ENCODE results near the gene C16orf92.

Gene C16orf92

DNA sequence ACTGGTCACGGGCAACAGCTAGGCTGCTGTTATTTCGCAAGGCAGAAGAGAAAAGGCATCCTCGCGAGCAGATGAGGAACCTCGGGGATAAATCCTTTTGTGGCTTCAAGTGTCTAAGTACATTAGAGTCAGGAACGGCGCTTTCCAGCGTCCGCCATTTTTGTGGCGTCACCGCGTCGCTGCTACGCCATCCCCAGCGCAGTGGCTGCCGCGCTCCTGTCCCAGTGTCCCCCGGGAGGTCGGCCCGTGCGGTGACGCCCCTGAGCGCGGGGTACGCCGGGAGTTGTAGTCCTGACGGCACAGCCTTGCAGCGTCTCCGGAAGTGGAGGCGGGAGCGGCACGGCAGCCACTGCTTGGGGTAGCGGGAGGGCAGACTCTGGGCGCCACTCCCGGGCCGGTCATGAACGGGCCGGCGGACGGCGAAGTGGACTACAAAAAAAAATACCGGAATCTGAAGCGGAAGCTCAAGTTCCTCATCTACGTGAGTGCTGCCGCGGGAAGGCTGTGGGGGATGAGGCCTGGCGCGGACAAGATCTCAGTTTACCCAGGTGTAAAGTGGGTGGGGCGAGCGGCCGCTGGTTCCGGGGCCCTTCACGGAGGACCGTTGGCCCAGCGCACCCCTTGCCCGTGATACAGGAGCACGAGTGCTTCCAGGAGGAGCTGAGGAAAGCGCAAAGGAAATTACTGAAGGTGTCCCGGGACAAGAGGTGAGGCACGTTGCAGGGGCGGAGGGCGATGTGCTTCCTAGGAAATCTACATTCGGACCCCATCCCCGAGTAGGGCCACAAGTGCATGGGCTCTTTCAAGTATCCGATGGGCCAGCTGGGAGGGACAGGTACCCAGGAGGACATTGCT lies 26.9 kb upstream of the C16orf92 start, which contains the start of gene INO80E:
TSS of gene INO80E (plus strand) at position 331 of the 855 bp plus-strand sequence. CDS start at position 401, 70 bp downstream.
- Histone ChIP-seq H3K4me3 (ENCODE audit: low read length in 2 of 2) (peak within 1 kb of the TSS; percentile 92 to 97), H3K36me3 (ENCODE audit: control insufficient read depth in 2 of 2, insufficient read depth in 2 of 2, low read length in 2 of 2) (peaks cover 16 to 19% of the 10 kb centered on the region in 2 donors), H3K9ac (ENCODE audit: low read depth in 1 of 2, low read length in 2 of 2) (peak within 1 kb of the TSS; percentile 91 to 98), H3K27me3 (ENCODE audit: control insufficient read depth in 2 of 2, insufficient read depth in 2 of 2, low read length in 2 of 2) (no peaks in the 10 kb centered on the region), H3K27ac (ENCODE audit: low read depth in 2 of 2, low read length in 2 of 2) (peak within 1 kb of the TSS; percentile 88 to 96), H3K4me1 (ENCODE audit: control insufficient read depth in 2 of 2, insufficient read depth in 2 of 2, low read length in 2 of 2) (peaks cover 17 to 18% of the 10 kb centered on the region in 2 donors), H3K9me3 (ENCODE audit: control insufficient read depth in 2 of 2, low read length in 2 of 2) (no peaks in the 10 kb centered on the region)

DNA sequence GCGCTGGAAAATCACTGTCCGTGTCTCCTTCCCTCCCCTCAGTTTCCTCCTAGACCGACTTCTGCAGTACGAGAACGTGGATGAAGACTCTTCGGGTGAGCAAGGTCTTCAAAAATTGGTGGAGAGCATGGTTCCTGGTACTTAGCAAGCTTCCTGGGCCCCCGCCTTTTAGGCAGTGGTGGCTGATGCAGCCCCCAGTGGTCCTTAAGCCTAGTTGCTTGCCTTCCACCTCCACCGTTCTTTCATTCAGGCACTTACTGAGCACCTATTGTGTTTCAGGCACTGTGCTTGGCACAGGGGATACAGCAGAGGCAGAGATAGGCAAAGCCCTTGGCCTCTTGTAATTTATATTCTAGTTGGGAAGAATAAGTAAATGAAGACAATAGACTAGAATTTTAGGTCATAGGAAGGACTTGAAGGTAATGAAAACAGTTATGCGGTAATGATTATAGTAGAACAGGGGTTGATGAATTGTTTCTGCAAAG lies 26.2 kb upstream of the C16orf92 start:
- Histone ChIP-seq H3K27ac (ENCODE audit: low read depth in 2 of 2, low read length in 2 of 2) (peak overlapping the region in 1 of 2 donors; percentile 72), H3K9me3 (ENCODE audit: control insufficient read depth in 2 of 2, low read length in 2 of 2) (no peaks in the 10 kb centered on the region), H3K4me3 (ENCODE audit: low read length in 2 of 2) (peak overlapping the region; percentile 92 to 97), H3K36me3 (ENCODE audit: control insufficient read depth in 2 of 2, insufficient read depth in 2 of 2, low read length in 2 of 2) (peaks cover 14 to 22% of the 10 kb centered on the region in 2 donors), H3K4me1 (ENCODE audit: control insufficient read depth in 2 of 2, insufficient read depth in 2 of 2, low read length in 2 of 2) (peaks cover 17 to 18% of the 10 kb centered on the region in 2 donors), H3K27me3 (ENCODE audit: control insufficient read depth in 2 of 2, insufficient read depth in 2 of 2, low read length in 2 of 2) (no peaks in the 10 kb centered on the region), H3K9ac (ENCODE audit: low read depth in 1 of 2, low read length in 2 of 2) (peak overlapping the region; percentile 91)

DNA sequence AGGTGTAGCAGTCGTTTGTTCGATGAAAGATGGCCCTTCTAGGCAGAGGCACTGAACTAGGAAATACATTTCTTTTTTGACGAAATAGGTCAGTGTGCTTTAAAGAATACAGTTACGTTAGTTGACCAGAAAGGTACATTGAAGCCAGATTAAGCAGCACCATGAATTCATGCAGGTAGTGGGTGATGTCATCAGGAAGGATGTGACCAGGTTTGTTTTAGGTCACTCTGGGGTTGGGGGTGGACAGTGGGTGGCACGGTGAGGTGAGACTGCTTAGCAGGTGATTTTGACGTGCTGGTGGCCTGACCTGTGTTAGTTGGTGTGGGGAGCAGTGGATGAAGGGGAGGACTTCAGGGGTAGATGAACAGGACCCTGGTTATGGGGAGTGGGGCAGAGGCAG lies 23.4 kb upstream of the C16orf92 start:
- H3K27ac ChIP-seq (ENCODE audit: low read depth in 2 of 2, low read length in 2 of 2), result no peak overlapping the region
- H3K27me3 ChIP-seq (ENCODE audit: control insufficient read depth in 2 of 2, insufficient read depth in 2 of 2, low read length in 2 of 2), result no peaks in the 10 kb centered on the region
- H3K9me3 ChIP-seq (ENCODE audit: control insufficient read depth in 2 of 2, low read length in 2 of 2), result no peaks in the 10 kb centered on the region
- H3K4me3 ChIP-seq (ENCODE audit: low read length in 2 of 2), result no peak overlapping the region
- H3K36me3 ChIP-seq (ENCODE audit: control insufficient read depth in 2 of 2, insufficient read depth in 2 of 2, low read length in 2 of 2), result peaks cover 5 to 16% of the 10 kb centered on the region in 2 donors
- peaks cover 11 to 12% of the 10 kb centered on the region in 2 donors for H3K4me1 ChIP-seq (ENCODE audit: control insufficient read depth in 2 of 2, insufficient read depth in 2 of 2, low read length in 2 of 2)
- H3K9ac ChIP-seq (ENCODE audit: low read depth in 1 of 2, low read length in 2 of 2), result no peak overlapping the region

DNA sequence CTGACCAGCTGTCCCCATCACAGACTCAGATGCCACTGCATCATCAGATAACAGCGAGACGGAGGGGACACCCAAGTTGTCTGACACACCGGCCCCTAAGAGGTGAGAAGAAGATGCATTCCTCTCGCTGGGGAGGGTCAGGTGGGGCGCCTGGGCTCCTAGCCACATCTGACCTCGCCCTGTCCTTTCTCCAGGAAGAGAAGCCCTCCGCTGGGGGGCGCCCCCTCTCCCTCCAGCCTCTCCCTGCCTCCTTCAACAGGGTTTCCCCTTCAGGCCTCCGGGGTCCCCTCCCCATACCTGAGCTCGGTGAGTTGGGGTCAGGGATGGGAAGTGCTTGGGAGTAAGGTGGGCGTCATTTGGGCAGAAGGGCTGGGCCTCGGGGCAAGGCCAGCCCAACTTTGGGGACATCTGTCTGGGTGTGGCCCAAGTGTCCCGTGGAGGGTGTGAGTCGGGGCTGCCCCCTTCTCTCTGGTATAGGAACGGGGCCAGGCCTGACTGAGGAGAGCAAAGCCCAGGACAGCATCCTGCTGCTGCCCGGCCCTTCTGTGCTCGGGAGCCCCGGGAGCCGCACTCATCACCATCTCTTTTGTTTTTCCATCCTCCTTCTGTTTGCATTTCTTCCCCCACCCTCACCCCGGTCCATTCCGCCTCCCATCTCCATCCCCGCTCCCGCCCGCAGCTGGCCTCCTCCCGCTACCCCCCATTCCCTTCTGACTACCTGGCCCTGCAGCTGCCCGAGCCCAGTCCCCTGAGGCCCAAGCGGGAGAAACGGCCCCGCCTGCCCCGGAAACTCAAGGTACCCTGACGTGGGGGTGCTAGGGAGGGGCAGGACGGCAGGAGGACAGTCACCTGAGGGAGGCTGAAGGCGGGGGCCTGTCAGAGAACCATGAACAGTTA lies 22.0 kb upstream of the C16orf92 start:
- Histone ChIP-seq H3K36me3 (ENCODE audit: control insufficient read depth in 2 of 2, insufficient read depth in 2 of 2, low read length in 2 of 2) (peaks cover 5 to 16% of the 10 kb centered on the region in 2 donors), H3K27ac (ENCODE audit: low read depth in 2 of 2, low read length in 2 of 2) (no peak overlapping the region), H3K9ac (ENCODE audit: low read depth in 1 of 2, low read length in 2 of 2) (no peak overlapping the region), H3K4me3 (ENCODE audit: low read length in 2 of 2) (no peak overlapping the region), H3K4me1 (ENCODE audit: control insufficient read depth in 2 of 2, insufficient read depth in 2 of 2, low read length in 2 of 2) (peaks cover 5 to 6% of the 10 kb centered on the region in 2 donors), H3K9me3 (ENCODE audit: control insufficient read depth in 2 of 2, low read length in 2 of 2) (no peaks in the 10 kb centered on the region), H3K27me3 (ENCODE audit: control insufficient read depth in 2 of 2, insufficient read depth in 2 of 2, low read length in 2 of 2) (no peaks in the 10 kb centered on the region)

DNA sequence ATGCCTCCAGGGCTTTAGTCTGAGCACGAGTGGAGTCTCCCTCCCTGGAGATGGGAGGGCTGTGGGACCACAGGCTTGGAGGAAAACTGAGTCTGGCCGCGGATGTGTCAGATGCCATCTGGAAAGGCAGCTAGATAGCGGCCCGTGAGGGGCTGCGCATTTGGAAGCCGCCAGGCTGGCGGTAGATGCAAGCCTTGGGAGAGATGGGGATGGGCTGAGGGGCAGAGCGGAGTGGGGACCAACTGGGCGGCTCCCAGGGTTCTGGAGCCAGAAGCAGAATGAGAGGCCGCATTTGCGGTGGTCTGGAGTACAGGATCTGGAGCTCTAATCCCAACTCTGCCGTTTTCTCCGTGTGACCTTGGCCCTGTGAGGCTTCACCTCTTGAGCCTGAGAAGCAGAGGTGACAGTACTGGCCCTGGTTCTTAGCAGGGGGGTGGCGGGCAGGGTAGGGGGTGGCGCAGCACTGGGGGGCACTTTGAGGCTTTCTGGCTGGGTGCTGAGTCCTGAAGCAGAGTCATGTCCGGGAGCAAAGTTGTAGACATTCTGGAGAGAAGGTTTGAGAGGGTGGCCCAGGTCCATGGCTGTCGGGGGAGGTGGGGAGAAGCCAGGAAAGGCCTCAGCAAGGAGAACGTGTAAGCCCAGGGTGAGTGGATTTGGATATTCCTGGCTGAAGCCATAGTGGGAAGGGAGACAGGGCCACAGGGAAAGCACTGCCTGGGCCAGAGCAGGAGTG lies 20.2 kb upstream of the C16orf92 start:
- Histone ChIP-seq H3K4me1 (ENCODE audit: control insufficient read depth in 2 of 2, insufficient read depth in 2 of 2, low read length in 2 of 2) (no peaks in the 10 kb centered on the region), H3K27ac (ENCODE audit: low read depth in 2 of 2, low read length in 2 of 2) (no peak overlapping the region), H3K36me3 (ENCODE audit: control insufficient read depth in 2 of 2, insufficient read depth in 2 of 2, low read length in 2 of 2) (peaks cover 5 to 15% of the 10 kb centered on the region in 2 donors), H3K9me3 (ENCODE audit: control insufficient read depth in 2 of 2, low read length in 2 of 2) (no peaks in the 10 kb centered on the region), H3K9ac (ENCODE audit: low read depth in 1 of 2, low read length in 2 of 2) (no peak overlapping the region), H3K4me3 (ENCODE audit: low read length in 2 of 2) (no peak overlapping the region), H3K27me3 (ENCODE audit: control insufficient read depth in 2 of 2, insufficient read depth in 2 of 2, low read length in 2 of 2) (peaks cover 0 to 2% of the 10 kb centered on the region in 2 donors)

DNA sequence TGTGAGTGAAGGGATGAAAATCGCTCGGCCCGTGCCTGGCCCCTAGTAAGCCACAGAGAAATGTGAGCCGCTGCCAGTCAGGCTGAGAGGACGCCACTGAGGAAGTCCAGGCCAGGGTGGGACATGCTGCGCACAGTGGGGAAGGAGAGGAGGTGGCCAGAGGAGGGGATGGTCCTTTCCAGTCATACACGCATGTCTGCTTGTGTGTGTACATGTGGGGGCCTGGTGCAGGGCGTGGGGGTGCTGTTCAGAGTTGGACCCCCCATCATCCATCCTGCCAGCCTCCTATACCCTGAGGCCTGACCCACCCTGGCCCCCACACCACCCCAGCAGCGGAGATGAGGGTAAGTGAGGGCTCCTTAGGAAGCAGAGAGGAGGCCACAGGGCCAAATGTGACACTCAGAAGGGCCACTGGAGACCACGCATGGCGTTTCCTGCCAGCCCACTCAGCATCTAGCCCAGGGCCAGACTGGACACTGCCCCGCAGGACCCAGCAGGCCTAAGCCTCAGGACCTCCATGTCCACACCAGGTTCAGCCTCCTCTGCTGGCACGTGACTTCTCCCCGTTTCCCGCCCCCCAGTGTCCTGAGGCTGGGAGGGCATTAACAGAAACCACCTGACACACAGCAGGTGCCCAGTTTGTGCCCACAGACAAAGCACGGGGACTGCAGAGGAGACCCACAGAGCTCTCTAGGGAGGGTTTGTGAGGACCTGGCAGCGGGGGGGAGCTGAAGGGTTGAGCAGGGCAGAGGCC lies 19.2 kb upstream of the C16orf92 start:
- H3K36me3 ChIP-seq (ENCODE audit: control insufficient read depth in 2 of 2, insufficient read depth in 2 of 2, low read length in 2 of 2), result peaks cover 5 to 14% of the 10 kb centered on the region in 2 donors
- no peaks in the 10 kb centered on the region for H3K9me3 ChIP-seq (ENCODE audit: control insufficient read depth in 2 of 2, low read length in 2 of 2)
- peaks cover 0 to 2% of the 10 kb centered on the region in 2 donors for H3K27me3 ChIP-seq (ENCODE audit: control insufficient read depth in 2 of 2, insufficient read depth in 2 of 2, low read length in 2 of 2)
- no peak overlapping the region for H3K4me3 ChIP-seq (ENCODE audit: low read length in 2 of 2)
- H3K27ac ChIP-seq (ENCODE audit: low read depth in 2 of 2, low read length in 2 of 2), result no peak overlapping the region
- H3K9ac ChIP-seq (ENCODE audit: low read depth in 1 of 2, low read length in 2 of 2), result no peak overlapping the region
- H3K4me1 ChIP-seq (ENCODE audit: control insufficient read depth in 2 of 2, insufficient read depth in 2 of 2, low read length in 2 of 2), result no peaks in the 10 kb centered on the region

DNA sequence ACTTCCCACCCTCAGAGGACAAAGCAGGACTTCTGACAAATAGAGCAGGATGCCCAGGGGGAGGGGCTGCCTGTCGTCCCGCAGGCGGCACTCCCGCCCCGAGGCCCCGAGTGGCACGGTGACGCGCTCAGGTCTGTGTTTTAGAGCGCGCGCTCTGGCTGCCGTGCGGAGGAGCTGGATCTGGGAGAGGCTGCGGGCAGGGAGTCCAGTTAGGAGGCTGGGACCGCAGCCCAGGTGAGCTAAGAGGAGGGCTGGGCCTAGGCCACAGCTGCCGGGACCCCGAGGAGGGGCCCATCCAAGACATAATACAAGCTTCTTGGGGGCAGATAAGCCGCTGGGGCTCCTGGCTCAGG lies 18.6 kb upstream of the C16orf92 start:
- Histone ChIP-seq H3K27ac (ENCODE audit: low read depth in 2 of 2, low read length in 2 of 2) (no peak overlapping the region), H3K9ac (ENCODE audit: low read depth in 1 of 2, low read length in 2 of 2) (no peak overlapping the region), H3K4me3 (ENCODE audit: low read length in 2 of 2) (no peak overlapping the region), H3K27me3 (ENCODE audit: control insufficient read depth in 2 of 2, insufficient read depth in 2 of 2, low read length in 2 of 2) (peaks cover 0 to 2% of the 10 kb centered on the region in 2 donors), H3K9me3 (ENCODE audit: control insufficient read depth in 2 of 2, low read length in 2 of 2) (no peaks in the 10 kb centered on the region), H3K4me1 (ENCODE audit: control insufficient read depth in 2 of 2, insufficient read depth in 2 of 2, low read length in 2 of 2) (no peaks in the 10 kb centered on the region), H3K36me3 (ENCODE audit: control insufficient read depth in 2 of 2, insufficient read depth in 2 of 2, low read length in 2 of 2) (peaks cover under 1 to 14% of the 10 kb centered on the region in 2 donors)

DNA sequence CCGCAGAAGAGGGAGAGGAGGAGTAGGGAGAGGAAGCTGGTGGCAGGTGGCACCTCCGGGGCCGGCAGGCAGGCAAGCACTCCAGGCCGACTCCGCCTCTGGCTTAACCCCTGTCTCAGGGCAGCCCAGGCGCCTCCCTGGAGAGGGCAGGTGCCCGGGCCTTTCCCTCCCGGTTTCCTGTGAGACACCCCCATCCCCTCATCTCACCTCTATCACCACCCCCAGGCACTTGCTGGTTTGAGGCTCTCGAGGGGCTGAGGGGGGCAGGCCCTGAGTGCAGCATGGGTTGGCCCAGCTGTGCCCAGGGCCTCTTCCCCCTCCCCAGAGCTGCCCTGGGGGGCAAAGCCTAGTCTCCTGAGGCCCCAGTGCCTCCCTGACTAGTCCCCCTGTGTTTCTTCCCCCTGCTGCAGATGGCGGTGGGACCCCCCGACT lies 18.2 kb upstream of the C16orf92 start:
- Histone ChIP-seq H3K27ac (ENCODE audit: low read depth in 2 of 2, low read length in 2 of 2) (no peak overlapping the region), H3K36me3 (ENCODE audit: control insufficient read depth in 2 of 2, insufficient read depth in 2 of 2, low read length in 2 of 2) (peaks cover 0 to 13% of the 10 kb centered on the region in 2 donors), H3K9ac (ENCODE audit: low read depth in 1 of 2, low read length in 2 of 2) (no peak overlapping the region), H3K4me3 (ENCODE audit: low read length in 2 of 2) (no peak overlapping the region), H3K9me3 (ENCODE audit: control insufficient read depth in 2 of 2, low read length in 2 of 2) (no peaks in the 10 kb centered on the region), H3K27me3 (ENCODE audit: control insufficient read depth in 2 of 2, insufficient read depth in 2 of 2, low read length in 2 of 2) (peaks cover 0 to 2% of the 10 kb centered on the region in 2 donors), H3K4me1 (ENCODE audit: control insufficient read depth in 2 of 2, insufficient read depth in 2 of 2, low read length in 2 of 2) (no peaks in the 10 kb centered on the region)
